Measurements from ENCODE around the gene KLHL24.
"Not testable (repeated sequence)": the region's sequence is repeated elsewhere in the genome, so short reads cannot be mapped to it uniquely, and the experiment has no call there.

KLHL24 gene

GRCh38 chr3:183697610-183698317, 62.3 kb downstream of the KLHL24 start, which contains the start of gene YEATS2:
TSS of gene YEATS2 (plus strand) at chr3:183697797. CDS start at chr3:183715163, 17,366 bp downstream.
- peak; percentile 55 for DNase-seq

GRCh38 chr3:183698318-183698751, 62.9 kb downstream of the KLHL24 start:
- DNase-seq = peak; percentile 4

GRCh38 chr3:183698756-183699155, 63.3 kb downstream of the KLHL24 start:
- DNase-seq = no peak

GRCh38 chr3:183699238-183699947, 64.0 kb downstream of the KLHL24 start:
- DNase-seq = no peak

- DNase-seq = no peak
Observed at GRCh38 chr3:183701744-183702143, 66.3 kb downstream of the KLHL24 start.

- not testable (repeated sequence) for DNase-seq
Observed at GRCh38 chr3:183703892-183704291, 68.5 kb downstream of the KLHL24 start.

- DNase-seq = no peak
Observed at GRCh38 chr3:183710231-183710630, 74.8 kb downstream of the KLHL24 start.

- no peak for DNase-seq
Observed at GRCh38 chr3:183711516-183711915, 76.1 kb downstream of the KLHL24 start.

- DNase-seq = no peak
Observed at GRCh38 chr3:183714622-183715021, 79.2 kb downstream of the KLHL24 start.

GRCh38 chr3:183718012-183718411, 82.6 kb downstream of the KLHL24 start:
- DNase-seq = no peak

GRCh38 chr3:183725387-183725786, 90.0 kb downstream of the KLHL24 start:
- DNase-seq = no peak

- no peak for DNase-seq
Observed at GRCh38 chr3:183728204-183728603, 92.8 kb downstream of the KLHL24 start.

GRCh38 chr3:183730361-183730760, 94.9 kb downstream of the KLHL24 start:
- no peak for DNase-seq

- no peak for DNase-seq
Observed at GRCh38 chr3:183731611-183732010, 96.2 kb downstream of the KLHL24 start.

- no peak for DNase-seq
Observed at GRCh38 chr3:183733553-183733952, 98.1 kb downstream of the KLHL24 start.
